ENCODE results near the gene SOSTDC1.

SOSTDC1 gene

GRCh38 chr7:16465469-16466361 lies at the start of gene SOSTDC1:
SOSTDC1 (minus strand) TSS chr7:16465738; CDS start chr7:16465668, 70 bp downstream.
- peak; percentile 13 for DNase-seq

- DNase-seq, result no peak
Observed at GRCh38 chr7:16514729-16515128, 49.2 kb upstream of the SOSTDC1 start.

- DNase-seq, result no peak
Observed at GRCh38 chr7:16514271-16514670, 48.7 kb upstream of the SOSTDC1 start.

- no peak for DNase-seq
Observed at GRCh38 chr7:16512097-16512496, 46.6 kb upstream of the SOSTDC1 start.

GRCh38 chr7:16511314-16511713 lies 45.8 kb upstream of the SOSTDC1 start:
- no peak for DNase-seq

- DNase-seq, result no peak
Observed at GRCh38 chr7:16509829-16510228, 44.3 kb upstream of the SOSTDC1 start.

GRCh38 chr7:16506422-16506821 lies 40.9 kb upstream of the SOSTDC1 start:
- peak; percentile 11 for DNase-seq

- DNase-seq, result no peak
Observed at GRCh38 chr7:16504019-16504418, 38.5 kb upstream of the SOSTDC1 start.

- DNase-seq, result no peak
Observed at GRCh38 chr7:16502303-16502702, 36.8 kb upstream of the SOSTDC1 start.

GRCh38 chr7:16498122-16498521 lies 32.6 kb upstream of the SOSTDC1 start:
- DNase-seq, result no peak

- no peak for DNase-seq
Observed at GRCh38 chr7:16494955-16495719, 29.6 kb upstream of the SOSTDC1 start.

- DNase-seq, result no peak
Observed at GRCh38 chr7:16494551-16494950, 29.0 kb upstream of the SOSTDC1 start.

- no peak for DNase-seq
Observed at GRCh38 chr7:16493266-16493665, 27.7 kb upstream of the SOSTDC1 start.

- DNase-seq, result peak; percentile 3
Observed at GRCh38 chr7:16492513-16493062, 27.1 kb upstream of the SOSTDC1 start.

GRCh38 chr7:16491148-16491547 lies 25.6 kb upstream of the SOSTDC1 start:
- DNase-seq, result no peak

GRCh38 chr7:16484453-16485158 lies 19.1 kb upstream of the SOSTDC1 start:
- DNase-seq, result no peak

GRCh38 chr7:16479591-16479990 lies 14.1 kb upstream of the SOSTDC1 start:
- DNase-seq, result no peak

GRCh38 chr7:16479161-16479560 lies 13.6 kb upstream of the SOSTDC1 start:
- DNase-seq, result no peak

GRCh38 chr7:16471933-16472332 lies 6.4 kb upstream of the SOSTDC1 start:
- no peak for DNase-seq

GRCh38 chr7:16463949-16464715 lies 1.4 kb downstream of the SOSTDC1 start:
- no peak for DNase-seq

- no peak for DNase-seq
Observed at GRCh38 chr7:16463520-16463919, 2.0 kb downstream of the SOSTDC1 start.

- no peak for DNase-seq
Observed at GRCh38 chr7:16462431-16462889, 3.1 kb downstream of the SOSTDC1 start.
